SH-SY5Y (cell line): ENCODE results near the gene NUPR1.

Experiments
- GATA2 ChIP-seq: IDR thresholded peaks from 2 replicates; pipeline ENCODE4 v1.6.1; 2011; ENCODE audit warnings: mild to moderate bottlenecking, low read depth, low read length
- GATA3 ChIP-seq: IDR thresholded peaks from 2 replicates; pipeline ENCODE4 v1.6.1; 2011; ENCODE audit warnings: low read depth, mild to moderate bottlenecking, low read length, moderate library complexity

- TF ChIP-seq GATA3 (no peak), GATA2 (peak; percentile 16; the same call in 1 of the 2 replicates)
Measured at GRCh38 chr16:28526201-28527099, 12.3 kb downstream of the NUPR1 start.
